IPS DF 19.7 (cell line): ENCODE results near the gene RTP2.

Experiments
- DNase-seq: peaks from one replicate; pipeline ENCODE4 v3.0.0-alpha.2; 2013; ENCODE audit warnings: low read depth, low spot score

Gene RTP2

DNA sequence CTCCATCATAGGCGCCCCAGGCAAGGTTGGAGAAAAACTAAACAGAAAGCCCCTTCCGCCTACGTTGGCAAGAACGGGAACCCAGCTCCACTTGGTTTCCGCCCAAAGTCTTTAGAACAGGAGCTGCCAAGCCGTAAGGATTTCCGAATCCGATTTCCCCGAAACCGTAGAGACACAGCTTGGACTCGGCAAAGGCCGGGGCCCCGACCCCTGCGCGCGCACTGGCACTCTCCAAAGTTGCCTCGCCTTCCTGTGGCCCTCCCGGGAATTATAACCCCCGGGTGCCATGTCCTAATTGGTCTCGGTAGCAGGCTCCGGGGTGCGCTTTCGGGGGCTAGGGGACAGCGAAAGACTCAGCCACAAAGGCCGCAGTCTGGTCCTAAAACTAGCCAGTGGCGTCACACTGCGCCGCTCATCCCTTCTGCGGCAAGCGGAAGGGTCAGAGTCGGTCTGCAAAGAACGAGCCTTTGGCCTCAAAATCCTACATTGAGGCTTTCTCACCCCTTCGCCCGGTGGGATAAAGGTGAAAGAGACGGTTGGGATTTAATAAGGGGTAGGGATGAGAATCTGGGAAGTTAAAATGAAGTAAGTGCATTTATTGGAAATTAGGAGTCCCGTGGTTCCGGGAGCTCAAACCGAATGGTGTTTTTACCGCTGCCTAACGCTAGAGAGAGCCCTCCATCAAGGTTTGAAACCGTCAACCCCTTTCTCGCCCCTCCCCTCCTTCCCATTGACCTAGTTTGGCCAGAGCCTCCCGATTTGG, 36.2 kb upstream of the RTP2 start:
- DNase-seq: peak; percentile 88

DNA sequence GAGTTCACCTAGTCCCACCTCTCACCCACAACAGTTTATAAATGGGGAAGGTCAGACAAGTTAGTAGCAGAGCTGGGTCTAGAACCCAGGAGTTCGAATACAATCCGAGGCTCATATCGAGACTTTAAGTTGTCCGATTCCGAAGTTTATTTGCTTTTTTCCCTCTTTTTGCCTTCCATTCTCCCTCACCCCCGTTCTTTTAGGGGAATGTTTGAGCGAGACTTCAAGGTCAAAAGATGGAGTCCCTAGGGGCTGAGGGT, 35.6 kb upstream of the RTP2 start:
- no peak for DNase-seq

- DNase-seq: no peak
These were observed 35.2 kb upstream of the RTP2 start for GRCh38 chr3:187737368-187738070.

DNA sequence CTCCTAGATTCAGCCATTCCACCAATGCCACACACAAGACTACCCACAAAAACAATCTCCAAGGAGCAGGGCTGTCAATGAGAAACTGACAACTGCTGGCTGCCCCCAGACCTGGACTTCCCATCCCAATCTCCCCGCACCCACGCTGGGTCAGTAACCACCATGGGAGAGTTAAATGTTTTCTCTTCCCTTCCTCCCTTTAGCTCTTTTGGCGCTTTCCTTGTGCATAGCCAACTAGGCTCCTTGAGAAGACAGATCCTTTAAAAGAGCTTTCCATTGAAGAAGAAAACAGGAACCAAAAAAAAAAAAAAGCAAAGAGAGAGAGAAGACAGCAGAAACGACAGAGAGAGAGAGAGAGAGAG, 34.6 kb upstream of the RTP2 start:
- no peak for DNase-seq

DNA sequence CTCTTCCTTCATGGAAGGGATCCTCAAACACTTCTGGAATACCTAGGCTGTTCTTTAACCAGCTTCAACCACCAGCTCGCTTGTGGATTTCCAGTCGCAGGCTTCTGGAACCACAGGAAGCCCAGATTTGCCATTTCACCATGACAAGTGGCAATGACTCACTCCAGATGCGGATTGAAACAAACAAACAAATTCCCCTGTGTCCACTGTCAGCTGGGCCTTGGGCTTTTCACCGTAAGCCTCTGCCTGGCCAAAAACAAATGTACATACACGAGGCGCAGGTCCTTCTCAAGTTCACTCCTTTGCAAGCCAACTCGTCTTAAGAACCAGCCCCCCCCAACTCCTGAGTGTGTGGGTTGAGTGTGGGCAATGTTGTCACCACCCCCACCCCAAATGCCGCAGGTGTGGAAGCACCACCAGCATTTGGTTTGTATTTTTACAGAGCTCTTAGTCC, 34.1 kb upstream of the RTP2 start:
- no peak for DNase-seq

GRCh38 chr3:187735837-187736236, 33.5 kb upstream of the RTP2 start:
- no peak for DNase-seq

GRCh38 chr3:187735383-187735782, 33.0 kb upstream of the RTP2 start:
- no peak for DNase-seq

- no peak for DNase-seq
These were observed 32.5 kb upstream of the RTP2 start for GRCh38 chr3:187734841-187735240.

DNA sequence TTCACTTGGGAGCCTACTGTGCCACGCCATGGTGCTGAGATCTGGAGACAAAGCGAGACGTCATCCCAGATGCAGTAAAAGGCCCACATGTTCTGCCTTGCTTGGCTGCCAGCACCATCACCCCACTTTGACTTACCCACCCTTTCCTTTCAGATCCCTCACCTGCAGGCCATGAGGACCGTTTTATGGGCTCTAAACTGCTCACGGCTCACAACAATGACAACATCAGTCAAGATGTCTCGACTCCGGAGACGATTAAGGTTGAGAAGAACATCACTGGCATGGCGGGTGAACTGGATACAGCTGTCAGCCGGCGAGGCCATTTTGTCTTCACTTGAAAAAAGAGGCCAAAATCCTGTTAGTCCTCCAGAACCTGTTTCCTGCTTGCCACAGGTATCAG, 31.0 kb upstream of the RTP2 start:
- DNase-seq: no peak

- no peak for DNase-seq
These were observed 27.2 kb upstream of the RTP2 start for GRCh38 chr3:187729598-187729997.

- DNase-seq: no peak
These were observed 26.7 kb upstream of the RTP2 start for GRCh38 chr3:187728940-187729583.

- DNase-seq: no peak
These were observed 25.9 kb upstream of the RTP2 start for GRCh38 chr3:187728248-187728647.

DNA sequence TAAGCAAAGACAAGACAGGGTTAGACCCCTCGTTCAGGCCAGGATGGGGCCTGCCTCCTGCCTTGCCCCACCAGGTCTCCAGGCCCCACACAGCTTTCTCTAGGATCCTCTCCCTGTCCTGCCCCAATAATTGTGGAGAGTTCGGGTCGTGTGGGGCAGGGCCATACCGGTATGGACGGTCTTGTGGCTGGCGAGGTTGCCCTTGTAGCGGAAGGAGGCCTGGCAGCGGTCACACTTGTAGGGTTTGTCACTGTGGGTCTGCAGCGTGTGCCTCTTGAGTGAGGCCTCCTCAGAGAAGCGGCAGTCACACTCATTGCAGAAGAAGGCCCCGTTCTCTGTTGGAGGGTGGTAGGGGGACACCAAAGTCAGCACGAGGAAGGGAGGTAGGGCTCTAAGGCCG, 24.2 kb upstream of the RTP2 start:
- no peak for DNase-seq

DNA sequence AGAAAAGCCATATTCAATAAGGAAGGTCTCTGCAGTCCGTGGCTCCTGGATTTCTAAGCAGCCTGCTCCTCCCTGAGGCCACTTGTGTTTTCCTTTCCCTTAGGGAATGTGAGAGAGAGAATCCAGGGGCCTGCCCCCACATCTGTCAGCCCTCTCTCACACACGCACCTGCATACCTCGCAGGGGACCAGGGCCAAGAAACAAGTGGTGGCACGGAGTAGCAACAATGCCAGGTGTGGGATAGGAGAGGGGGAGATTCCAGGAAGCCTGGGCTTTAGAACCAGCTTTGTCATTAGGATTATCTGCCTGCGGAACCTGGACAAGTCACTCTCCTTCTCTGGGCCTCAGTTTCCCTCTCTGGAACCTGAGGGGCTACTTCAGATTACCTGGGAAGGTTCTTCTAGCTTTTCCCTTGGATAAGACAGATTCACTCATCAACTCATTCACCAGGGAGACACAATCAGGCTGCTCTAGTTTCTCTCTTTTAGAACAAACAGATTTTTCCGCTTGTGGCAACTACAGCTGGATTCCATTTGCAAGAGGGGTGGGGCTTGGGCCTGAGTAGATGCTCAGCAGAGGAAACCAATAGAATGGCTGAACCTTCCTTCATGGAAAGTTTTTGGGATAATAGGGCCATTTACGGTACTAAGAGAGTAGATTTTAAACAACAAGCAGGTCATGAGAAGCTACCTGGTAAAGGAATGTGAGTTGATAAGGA, 23.5 kb upstream of the RTP2 start:
- no peak for DNase-seq

DNA sequence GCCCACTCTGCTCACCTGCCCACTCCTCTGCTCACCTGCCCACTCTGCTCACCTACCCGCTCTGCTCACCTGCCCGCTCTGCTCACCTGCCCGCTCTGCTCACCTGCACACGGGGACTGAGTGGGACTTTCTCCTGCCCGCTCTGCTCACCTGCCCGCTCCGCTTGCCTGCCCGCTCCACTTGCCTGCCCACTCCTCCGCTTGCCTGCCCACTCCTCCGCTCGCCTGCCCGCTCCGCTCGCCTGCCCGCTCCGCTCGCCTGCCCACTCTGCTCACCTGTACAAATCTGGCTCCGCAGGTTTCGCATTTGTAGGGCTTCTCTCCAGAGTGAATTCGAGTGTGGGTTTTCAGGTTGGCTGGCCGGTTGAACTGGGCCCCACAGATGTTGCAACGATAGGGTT, 22.9 kb upstream of the RTP2 start:
- DNase-seq: no peak

DNA sequence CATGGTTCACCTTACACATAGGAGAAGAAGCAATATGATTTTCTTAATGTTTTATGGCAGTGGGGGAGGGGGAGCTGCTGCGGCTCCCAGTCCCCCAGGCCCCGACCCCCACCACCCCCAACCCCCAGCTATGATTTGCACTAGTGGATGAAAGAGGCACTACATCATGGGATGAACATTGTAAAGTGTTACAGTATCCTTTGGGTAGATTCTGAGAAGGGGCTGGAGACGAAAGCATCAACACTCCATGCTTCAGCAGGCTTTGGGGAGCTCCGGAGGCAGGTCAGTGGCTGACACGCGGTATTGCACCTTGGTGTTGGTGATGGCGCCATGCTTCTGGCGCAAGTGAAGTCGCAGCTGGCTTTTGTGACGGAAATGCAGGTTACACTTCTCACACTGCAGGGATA, 19.9 kb upstream of the RTP2 start:
- DNase-seq: no peak

- no peak for DNase-seq
These were observed 18.7 kb upstream of the RTP2 start for GRCh38 chr3:187721055-187721454.

DNA sequence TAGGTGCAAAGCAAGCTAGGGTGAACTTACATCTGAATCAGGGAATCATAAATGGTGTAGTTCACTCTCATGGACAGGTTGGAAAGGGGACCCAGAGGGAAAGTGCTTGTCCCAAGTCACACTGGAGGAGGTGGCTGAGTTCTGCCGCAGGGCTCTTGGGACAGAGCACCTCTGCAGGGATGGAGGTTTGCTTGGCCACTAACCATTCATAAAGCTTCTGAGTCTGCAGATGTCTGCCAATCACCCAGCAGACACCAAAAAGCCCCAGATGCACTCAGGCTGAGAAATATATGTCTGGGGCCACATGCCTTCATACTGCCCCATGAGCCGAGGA, 17.9 kb upstream of the RTP2 start:
- DNase-seq: no peak

- DNase-seq: no peak
These were observed 17.4 kb upstream of the RTP2 start for GRCh38 chr3:187719628-187720336.

DNA sequence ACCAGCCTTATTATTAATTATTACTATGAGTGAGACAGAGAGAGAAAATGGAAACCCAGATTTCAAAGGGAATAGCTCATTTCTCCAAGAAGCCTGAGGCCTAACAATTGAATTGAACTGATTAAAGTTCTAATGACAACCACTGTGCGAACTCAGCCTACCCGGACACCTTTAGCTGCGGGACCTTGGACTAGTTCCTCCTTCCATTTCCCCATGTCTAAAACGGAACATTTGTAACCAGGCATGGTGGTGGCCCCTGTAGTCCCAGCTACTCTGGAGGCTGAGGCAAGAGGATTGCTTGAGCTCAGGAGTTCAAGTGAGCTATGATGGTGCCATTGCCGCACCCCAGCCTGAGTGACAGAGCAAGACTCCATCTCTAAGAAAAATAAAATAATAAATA, 16.4 kb upstream of the RTP2 start:
- no peak for DNase-seq

- DNase-seq: no peak
These were observed 15.2 kb upstream of the RTP2 start for GRCh38 chr3:187717572-187717971.

GRCh38 chr3:187714404-187714979, 12.1 kb upstream of the RTP2 start:
- no peak for DNase-seq
